HG03095 (cell line): ENCODE results near the gene FGF1.

ENCODE experiments used
- ATAC-seq: cut with Tn5 transposase; IDR thresholded peaks from one replicate; pipeline ENCODE4 v1.9.1; 2021; ENCODE audit warnings: moderate library complexity; ENCODE audit not compliant: unreplicated experiment

Gene FGF1

DNA sequence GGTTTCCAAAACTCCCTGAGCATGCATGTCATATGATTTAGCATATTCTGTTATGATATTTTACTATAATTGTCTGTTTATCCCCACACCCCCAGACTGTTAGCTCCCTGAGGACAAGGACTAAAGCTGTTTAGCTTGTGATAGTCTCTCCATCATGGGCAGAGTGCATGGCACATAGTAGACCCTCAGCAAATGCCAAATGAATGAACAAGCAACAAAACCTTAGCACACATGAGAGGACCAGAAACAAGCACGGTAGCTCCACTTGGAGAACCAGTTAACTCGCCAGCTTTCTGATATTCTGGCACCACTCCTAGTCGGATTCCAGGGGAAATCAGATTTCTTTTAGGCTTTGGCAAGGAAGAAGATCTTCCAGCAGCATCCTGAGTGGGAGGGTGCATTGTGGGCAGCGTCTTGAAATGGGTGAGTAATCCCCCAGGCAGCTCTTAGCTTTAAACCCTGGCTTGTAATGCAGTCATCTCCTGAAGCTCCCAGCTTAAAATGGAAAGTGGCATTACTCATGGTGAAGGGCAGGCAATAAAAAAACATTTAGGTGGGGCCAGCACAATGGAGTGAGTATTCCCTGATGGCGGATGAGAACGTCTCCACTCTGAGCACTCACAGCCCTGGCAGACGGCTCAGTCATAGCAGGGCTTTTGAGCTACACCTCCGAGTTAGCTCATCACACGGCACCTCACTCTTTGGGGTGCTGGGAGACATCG, 41.1 kb downstream of the FGF1 start:
- ATAC-seq: no peak

DNA sequence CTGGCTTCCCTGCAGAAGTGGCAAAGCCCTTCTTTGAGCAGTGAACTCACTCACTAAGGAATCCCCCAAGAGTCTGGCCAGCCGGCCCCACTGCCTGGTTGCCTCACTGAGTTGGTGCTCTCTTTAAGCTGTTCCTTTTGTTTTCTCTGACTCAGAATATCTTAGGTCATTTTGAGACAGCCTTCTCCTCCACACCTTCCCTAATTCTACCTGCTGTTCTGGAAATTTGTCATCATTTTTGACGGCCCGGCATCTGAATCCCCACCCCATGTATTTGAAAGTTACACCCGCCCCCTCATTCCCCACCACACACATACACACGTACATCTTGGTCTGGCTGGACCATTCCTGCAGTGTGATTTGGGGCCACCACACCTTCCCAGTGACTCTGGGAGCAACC, 41.8 kb downstream of the FGF1 start:
- no peak for ATAC-seq

DNA sequence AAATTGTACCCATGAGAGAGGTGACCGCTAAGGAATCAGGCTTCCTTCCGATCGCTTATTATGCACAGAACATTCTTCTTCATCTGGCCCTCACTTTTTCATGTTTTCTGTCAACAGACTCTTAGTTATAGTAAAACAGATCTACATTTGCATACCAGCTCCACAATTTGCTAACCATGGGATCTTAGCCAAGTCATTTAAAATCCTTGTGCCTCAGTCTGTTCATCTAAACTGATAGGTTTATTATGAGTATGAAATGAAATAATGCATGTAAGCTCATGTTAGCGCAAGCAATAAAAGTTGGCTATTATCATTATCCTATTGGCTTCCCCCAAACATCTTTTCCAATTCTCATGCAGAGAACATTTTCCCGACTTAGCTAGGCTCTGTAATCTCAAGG, 42.3 kb downstream of the FGF1 start:
- ATAC-seq: no peak

DNA sequence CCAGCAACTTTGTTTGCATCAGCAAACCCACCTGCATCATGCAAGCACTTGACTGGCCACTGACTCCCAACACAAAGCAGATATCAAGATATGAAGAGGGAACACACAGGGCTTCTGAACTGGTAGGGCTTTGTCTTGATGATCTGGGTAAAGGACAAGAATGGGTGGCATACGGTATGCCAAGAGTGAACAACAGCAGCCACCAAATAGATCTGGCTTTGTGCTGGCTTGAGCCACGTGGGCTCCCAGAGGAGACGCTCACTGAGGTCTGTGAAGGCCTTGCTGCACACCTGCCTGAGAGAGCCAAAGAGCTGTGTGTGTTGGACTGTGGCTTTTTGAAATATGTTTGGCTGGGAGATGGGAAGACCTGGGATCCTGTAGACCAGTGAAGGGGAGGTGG, 43.5 kb downstream of the FGF1 start:
- ATAC-seq: no peak

DNA sequence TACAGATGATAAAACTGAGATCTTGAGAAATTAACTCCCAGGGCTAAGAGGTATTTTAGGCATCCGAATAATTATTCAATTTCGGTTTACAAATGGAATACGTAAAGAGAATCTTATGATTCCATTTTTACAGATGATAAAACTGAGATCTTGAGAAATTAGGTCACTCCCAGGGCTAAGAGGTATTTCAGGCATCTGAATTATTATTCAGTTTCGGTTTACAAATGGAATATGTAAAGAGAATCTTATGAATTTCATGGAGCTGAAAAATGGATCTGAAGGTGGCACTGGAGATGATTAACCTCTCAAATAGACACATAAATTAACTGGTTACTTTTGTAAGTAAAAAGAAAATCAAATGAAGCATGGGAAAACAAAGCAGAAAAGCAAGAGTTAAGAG, 44.2 kb downstream of the FGF1 start:
- no peak for ATAC-seq

DNA sequence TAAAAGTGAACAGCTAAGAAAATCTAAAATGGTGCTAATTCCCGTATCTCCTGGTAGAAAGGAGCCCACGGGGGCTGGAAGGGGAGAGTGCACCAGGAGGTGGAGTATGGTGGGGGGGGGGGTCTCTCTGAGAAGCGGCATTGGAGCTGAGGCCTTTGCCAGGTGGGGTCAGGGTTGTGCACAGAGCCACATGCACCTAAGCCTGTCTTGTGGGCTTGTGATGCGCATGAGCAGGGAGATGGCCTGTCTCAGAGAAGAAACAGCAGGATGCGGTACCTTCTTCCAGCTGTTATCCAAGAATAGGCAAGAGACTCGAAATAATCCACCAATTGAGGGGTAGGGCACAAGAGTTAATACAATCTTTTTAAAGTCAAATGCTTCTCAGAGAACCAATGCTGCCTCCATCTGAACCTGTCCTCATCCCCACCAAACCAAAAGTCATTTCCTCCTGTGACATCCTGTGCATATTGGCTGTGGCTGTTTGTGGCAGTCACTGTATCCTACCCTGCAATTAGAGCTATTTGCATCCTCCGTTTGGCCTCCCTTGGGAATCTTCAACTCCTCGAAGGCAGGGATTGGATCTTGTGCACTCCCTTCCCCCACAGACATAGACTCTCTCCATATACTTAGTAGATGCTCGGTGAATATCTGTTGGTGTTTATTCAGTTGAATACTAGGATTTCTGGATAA, 45.4 kb downstream of the FGF1 start:
- ATAC-seq: no peak

DNA sequence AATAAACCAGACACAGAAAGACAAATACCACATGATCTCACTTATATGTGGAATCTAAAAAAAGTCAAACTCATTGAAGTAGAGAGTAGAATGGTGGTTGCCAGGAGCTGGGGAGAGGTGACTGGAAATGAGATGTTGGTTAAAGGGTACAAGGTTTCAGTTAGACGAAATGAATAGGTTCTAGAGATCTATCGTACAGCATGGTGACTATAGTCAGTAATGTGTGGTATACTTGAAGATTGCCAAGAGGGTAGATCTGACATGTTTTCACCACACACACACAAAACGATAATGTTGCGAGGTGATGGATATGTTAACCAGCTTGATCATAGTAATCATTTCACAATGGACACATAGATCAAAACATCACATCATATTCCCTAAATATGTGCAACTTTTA, 46.4 kb downstream of the FGF1 start:
- no peak for ATAC-seq

DNA sequence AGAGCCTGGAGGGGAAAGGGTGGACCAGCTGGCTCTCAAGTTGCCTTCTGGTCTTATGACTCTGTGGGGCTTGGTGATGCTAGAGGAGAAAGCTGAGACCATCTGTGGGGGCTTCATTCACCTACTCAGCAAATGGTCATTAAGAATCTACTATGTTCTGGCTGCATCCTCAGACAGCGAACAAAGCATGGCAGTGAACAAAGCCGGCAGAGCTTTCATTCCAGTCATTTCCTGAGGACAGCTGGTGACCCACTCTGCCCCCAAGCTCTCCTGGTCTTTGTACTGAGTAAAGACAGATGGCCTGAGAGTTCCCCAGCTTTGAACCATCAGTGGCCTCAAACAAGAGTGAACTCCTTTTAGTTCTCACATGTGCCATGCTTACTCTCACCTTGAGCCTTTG, 48.0 kb downstream of the FGF1 start:
- ATAC-seq: no peak

DNA sequence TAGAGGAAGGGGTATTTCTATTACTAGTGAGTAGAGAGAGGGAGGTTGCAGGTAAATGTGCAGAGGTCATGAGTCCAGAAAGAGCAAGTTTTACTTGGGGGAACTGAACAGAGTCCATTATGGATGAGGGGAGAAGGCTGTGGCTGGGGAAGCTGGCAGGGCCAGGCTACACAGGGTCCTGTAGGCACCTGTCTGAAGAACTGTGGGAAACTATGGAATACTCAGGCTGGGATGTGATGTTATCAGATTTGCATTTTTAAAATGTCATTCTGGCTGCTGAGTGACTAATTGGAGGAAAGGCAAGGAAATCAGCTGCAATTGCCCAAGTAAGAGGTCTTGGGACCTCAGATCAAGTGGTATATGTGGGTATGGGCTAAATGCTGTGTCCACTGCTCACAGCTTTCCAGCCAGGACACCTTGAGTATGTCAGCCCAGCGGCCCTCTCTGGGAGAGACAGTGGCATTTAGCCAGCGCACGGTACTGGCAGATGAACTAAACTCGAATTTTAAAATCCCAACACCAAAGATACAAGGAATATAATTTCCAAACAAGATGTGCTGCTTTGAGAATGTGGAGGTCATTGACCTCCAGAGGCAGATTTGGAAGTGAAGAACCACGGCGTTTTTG, 49.1 kb downstream of the FGF1 start:
- no peak for ATAC-seq

DNA sequence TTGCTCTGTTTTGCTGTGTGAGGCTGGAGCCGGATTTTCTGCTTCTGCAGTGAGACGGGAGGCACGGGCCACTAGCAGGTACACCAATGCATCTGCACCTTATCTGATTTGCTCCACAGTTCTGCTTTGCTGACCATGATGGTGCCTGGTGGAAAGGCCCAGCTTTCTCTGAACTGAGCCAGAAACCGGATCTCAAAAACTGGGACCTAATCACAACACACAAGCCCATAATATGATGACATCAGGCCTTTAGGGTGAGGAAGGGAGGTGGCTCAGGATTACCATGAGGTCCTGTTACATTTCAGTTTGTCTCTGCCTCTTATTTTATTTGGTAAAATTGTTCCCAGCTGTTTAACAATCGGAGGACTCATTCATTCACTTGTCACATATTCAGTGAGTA, 49.8 kb downstream of the FGF1 start:
- no peak for ATAC-seq

DNA sequence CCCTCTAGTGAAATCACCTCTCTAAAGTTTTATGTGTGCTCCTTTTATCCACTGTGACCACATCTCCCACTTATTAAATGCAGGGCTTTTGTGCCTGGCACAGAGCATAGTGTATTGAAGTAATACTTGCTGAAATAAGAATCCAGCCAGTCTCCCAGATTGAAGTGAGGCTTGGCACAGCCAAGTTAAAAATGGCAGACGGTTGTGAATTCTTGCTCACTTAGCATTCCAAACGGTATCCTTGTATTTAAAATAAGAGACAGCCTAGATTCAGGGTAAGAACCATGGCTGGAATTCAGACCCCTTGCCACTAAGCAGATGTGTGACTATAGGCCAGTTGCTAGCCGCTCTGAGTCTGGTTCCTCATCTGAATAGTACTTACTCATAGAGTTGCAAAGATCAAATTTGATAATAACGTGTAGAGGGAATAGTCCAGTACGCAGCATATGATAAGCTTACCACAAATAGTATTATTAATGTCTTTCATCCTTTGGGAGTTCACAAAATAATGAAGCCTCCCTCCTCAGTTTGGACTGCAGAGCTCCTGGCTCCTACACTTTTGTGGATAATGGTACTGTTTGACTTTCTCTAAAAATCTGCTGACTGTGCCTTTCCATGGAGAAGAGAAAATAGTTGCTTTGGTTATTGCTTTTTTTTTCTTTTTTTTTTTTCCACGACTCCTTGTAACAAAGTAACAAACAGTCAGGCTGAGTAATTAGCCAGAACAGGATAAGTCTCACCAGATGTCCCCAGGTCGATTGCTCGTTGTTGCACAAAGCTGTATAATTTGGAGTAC, 51.5 kb downstream of the FGF1 start:
- no peak for ATAC-seq

DNA sequence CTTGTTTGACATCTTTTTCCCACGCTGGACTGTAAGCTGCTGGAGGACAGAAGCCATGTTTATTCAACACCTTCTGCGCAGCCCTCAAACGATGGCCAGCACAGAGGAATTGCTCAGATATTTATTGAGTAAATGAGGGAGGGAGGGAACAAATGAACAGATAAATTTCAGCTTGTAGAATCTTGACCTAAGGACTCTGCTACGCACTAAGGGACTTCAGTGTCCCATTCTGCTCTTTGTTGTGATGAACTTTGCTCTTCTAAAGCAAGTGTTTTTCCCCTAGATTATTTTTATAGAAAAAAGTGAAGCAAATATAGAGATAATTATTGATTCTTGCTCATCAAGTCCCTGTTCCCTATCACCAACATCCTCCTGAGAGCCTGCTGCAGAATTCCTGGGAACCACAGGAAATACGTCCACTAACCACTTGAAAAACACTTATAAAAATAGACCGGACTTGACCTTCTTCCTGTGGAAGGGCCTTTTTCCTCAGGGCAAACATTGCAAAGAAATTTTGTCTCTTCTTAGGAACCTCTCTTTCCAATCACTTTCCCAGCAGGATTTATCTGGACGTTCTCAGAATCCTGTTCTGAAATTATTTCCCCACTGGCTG, 54.9 kb downstream of the FGF1 start:
- no peak for ATAC-seq

DNA sequence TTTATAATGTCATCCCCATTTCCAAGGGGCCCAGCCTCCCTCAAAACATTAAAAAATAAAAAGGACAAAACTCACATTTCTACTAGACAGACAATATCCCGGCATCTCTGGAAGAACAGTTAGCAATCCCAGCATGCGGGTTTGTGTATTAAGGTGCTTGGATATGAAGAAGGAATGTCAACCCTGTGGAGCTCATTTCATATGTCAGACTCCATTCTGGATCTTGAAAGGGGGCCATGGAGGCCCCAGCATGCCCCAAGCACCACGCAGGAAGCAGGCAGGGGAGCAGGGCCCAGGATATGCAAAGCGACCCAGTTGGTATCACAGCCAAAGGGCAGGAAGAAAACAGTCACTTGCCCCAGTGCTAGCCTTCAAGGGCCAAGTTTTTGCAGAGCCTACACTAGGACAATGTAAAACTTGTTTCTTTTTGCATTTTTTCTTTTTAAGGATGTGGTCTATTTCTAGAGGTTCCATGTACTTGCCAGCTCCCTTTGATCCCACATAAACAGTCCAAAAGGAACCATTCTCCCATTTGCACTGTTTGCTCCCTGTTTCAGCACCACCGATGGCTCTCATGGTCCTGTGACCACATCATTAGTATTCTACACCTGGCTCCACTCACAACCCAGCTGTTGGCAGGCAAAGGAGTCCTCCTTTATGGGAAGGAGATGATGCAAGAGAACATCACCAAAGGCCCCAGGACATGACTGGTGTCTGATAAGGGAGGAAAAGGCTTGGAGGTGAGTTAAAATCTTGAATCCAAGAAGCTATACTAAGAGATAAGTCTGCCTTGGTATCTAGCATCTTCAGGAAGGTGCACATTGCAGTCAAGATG, 58.3 kb downstream of the FGF1 start:
- ATAC-seq: no peak

DNA sequence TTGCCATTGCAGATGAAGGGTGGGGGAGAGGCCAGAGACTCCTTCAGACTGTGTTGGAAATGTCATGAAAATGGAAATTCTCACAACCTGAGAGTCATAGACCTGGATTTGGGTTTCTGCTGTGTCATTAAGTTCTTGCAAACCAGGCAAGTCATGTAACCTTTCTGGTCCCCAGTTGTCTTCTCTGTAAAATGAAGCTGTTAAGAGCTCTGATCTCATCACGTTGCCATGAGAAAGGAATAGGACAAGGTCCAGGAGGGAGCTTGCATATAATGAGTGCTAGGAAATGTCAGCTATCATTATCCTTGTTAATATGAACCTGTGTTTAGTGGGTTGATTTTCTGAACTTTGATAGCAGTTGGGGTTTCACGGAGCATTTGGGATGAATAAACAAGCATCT, 59.1 kb downstream of the FGF1 start:
- ATAC-seq: no peak

DNA sequence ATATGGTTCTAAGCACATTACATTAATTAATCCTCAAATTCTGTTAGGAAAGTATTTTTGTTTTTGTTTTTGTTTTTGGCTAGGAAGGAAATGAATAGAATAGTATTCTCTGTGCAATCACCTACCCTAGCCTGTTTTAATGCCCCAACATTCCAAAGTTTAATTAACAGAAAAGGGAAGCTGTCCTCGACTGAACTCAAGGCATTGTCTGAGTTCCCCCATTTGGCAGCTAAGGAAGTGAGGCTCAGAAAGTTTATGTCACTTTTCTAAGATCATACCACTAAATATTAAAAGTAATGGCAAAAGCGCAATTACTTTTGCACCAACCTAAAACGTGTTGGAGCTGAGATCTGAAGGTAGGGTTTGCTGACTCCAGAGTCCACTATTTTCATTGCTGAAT, 59.8 kb downstream of the FGF1 start:
- no peak for ATAC-seq

DNA sequence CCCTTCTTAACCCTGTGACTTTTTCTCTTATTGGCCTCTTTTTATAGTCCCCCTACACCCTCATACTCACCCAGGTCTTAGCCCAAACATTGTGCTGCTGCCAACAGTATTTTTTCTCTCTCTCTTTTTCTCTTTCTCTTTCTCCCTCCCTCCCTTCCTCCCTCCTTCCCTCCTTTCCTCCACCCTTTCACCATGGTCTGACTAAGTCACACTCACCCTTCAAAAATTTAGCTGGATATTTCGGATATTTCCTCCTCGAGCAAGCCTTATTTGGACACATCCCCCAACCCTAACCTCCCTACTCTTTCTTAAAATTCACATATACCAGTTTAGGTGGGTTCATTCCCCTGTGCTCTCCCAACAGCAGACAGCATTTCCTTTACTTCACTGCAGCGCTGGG, 64.7 kb downstream of the FGF1 start:
- no peak for ATAC-seq

DNA sequence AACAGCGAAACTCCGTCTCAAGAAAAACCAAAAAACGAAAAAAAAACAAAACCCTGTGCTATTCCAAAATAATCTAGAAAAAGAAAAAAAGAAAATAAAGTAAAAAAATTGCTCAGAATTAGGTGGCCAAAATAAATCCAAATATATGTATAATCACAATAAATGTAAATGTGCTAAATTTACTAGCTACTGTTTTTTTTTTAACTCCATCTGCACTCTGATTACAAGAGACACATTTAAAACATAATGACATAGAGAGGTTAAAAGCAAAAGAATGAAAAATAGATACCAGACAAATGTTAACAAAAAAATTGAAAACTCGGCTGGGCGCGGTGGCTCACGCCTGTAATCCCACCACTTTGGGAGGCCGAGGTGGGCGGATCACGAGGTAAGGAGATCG, 66.1 kb downstream of the FGF1 start:
- no peak for ATAC-seq

DNA sequence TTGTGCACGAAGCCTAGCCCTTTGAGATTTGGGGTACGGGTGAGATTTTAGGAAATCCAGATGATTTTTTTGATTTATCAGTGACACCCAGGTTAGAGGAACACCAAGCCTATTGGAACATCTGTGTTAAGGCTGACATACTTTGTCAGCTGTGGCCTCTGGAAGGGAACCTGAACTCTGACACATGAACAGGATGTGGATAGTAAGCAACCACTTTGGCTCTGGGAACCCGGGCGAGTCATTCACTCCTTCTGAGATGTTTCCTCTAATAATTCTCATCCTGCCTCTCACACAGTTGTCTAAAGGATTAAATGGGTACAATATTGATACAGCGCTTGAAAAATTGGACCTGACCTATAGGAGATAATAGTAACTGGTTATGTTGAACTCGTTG, 67.8 kb downstream of the FGF1 start:
- ATAC-seq: no peak

DNA sequence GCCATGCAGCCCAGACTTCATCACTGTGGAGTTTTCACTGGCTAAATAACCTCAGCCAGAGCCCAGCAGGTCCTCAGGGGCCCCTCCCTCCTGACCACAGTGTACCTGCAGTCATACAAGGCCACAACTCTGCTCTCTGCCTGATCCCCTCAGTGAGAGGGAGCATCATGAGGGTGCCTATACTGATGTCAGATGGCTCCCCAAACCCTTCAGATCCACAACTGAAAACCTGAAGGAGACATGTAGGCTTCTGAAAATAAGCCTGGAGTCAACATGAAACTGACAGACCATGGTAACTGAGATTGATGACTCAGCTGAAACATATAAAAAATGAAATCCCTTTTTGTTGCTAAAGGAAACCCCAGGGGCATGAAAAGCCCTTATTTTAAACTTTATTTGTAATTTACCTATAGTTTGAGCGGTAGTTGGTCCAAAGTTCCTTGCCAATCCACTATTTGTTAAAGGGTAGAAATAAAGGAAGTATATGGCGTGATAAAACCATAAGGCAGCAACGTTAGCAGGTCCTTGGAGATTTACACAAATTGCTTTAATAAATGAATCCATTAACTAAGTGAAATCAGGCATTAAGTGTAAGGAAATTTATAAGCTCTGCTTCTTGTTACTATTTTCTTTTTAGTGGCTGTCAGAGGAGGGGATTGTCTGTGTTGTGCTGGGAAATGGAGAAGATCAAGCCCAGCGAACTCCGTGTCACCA, 68.3 kb downstream of the FGF1 start:
- ATAC-seq: no peak

DNA sequence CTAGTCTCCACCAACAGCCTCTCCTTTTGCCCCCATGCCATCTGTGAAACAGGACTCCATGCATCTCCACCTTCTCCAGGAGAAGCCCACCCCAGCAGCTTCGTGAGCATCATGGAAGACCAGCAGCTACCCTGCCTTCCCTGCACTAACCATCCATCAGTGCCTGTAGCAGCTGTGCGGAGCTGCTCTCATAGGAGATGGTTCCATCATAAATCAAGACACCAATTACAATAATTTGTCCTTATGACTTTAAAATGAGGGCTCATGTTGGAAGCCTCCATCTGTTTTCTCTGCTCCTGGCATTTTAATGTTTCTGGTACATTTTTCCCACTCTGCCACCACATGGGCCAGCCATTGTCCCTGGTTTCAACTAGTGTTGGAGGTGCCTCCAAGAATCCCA, 69.9 kb downstream of the FGF1 start:
- no peak for ATAC-seq
